IPS-20b (cell line): ENCODE results near the gene KHNYN.

Source experiments
- H3K27ac ChIP-seq: one replicate; pipeline ENCODE4 v1.5.1; 2013; ENCODE audit warnings: low read length
- H3K27me3 ChIP-seq: 2 replicates; pipeline ENCODE4 v1.6.1; 2013; ENCODE audit warnings: mild to moderate bottlenecking, low read length, inconsistent platforms; ENCODE audit not compliant: insufficient read depth
- H3K36me3 ChIP-seq: 2 replicates; pipeline ENCODE4 v1.6.1; 2013; ENCODE audit warnings: low read depth, mild to moderate bottlenecking, inconsistent platforms, low read length, moderate library complexity; ENCODE audit not compliant: insufficient read depth
- H3K4me1 ChIP-seq: 2 replicates; pipeline ENCODE4 v1.6.1; 2013; ENCODE audit warnings: mild to moderate bottlenecking, control low read depth, inconsistent platforms, low read length, moderate library complexity; ENCODE audit not compliant: insufficient read depth
- H3K4me3 ChIP-seq: 2 replicates; pipeline ENCODE4 v1.5.1; 2013; ENCODE audit warnings: mild to moderate bottlenecking, low read length, inconsistent platforms
- H3K9ac ChIP-seq: 2 replicates; pipeline ENCODE4 v1.6.1; 2013; ENCODE audit warnings: low read depth, mild to moderate bottlenecking, inconsistent platforms, low read length, moderate library complexity
- H3K9me3 ChIP-seq: 2 replicates; pipeline ENCODE4 v1.6.1; 2013; ENCODE audit warnings: mild to moderate bottlenecking, low read depth, low read length, inconsistent platforms; ENCODE audit not compliant: insufficient read depth

KHNYN gene

GRCh38 chr14:24392325-24393091 lies 37.2 kb upstream of the KHNYN start:
- Histone ChIP-seq H3K4me1 (peaks cover 7% of the 10 kb centered on the region; the same call in 1 of the 2 replicates), H3K27ac (no peak overlapping the region), H3K9ac (no peak overlapping the region), H3K36me3 (no peaks in the 10 kb centered on the region), H3K9me3 (no peaks in the 10 kb centered on the region), H3K27me3 (no peaks in the 10 kb centered on the region), H3K4me3 (no peak overlapping the region)

DNA sequence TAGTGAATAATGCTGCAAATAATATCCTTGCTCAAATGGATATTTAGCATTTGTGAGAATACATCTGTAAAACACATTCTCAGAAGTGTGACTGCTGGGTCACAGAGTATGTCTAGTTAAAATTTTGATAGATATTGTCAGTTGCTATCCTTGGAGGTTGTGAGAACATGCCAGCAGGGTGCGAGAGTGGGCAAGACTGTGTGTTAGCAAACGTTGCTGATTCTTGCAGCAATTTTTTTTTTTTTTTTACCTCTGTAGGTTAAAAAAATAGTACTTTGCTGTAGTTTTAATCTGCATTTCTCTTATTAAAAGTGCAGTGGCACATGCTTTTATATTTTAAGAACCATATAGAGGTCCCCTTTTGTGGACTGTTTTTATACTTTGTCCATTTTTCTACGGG lies 35.5 kb upstream of the KHNYN start:
- Histone ChIP-seq H3K4me1 (peaks cover 12% of the 10 kb centered on the region), H3K27me3 (peaks cover under 1% of the 10 kb centered on the region; the same call in 1 of the 2 replicates), H3K9me3 (no peaks in the 10 kb centered on the region), H3K36me3 (no peaks in the 10 kb centered on the region), H3K4me3 (no peak overlapping the region), H3K27ac (no peak overlapping the region), H3K9ac (no peak overlapping the region)

GRCh38 chr14:24395609-24396582 lies 33.9 kb upstream of the KHNYN start:
- no peaks in the 10 kb centered on the region for H3K36me3 ChIP-seq
- no peak overlapping the region for H3K9ac ChIP-seq
- no peaks in the 10 kb centered on the region for H3K9me3 ChIP-seq
- peaks cover 13% of the 10 kb centered on the region for H3K27me3 ChIP-seq
- H3K4me3 ChIP-seq = no peak overlapping the region
- peaks cover 17% of the 10 kb centered on the region for H3K4me1 ChIP-seq
- no peak overlapping the region for H3K27ac ChIP-seq

- Histone ChIP-seq H3K4me1 (peaks cover 11% of the 10 kb centered on the region), H3K27me3 (peaks cover 13% of the 10 kb centered on the region), H3K27ac (peak overlapping the region; percentile 74), H3K4me3 (peak overlapping the region; percentile 79; the same call in 1 of the 2 replicates), H3K9me3 (no peaks in the 10 kb centered on the region), H3K36me3 (no peaks in the 10 kb centered on the region), H3K9ac (no peak overlapping the region; the same call in 1 of the 2 replicates)
Observed at GRCh38 chr14:24397639-24398292, 32.0 kb upstream of the KHNYN start.

- Histone ChIP-seq H3K9ac (no peak overlapping the region; the same call in 1 of the 2 replicates), H3K27ac (peak overlapping the region; percentile 74), H3K4me1 (peaks cover 11% of the 10 kb centered on the region), H3K9me3 (no peaks in the 10 kb centered on the region), H3K27me3 (peaks cover 13% of the 10 kb centered on the region), H3K36me3 (no peaks in the 10 kb centered on the region), H3K4me3 (peak overlapping the region; percentile 79; the same call in 1 of the 2 replicates)
Observed at GRCh38 chr14:24398293-24398652, 31.5 kb upstream of the KHNYN start.

DNA sequence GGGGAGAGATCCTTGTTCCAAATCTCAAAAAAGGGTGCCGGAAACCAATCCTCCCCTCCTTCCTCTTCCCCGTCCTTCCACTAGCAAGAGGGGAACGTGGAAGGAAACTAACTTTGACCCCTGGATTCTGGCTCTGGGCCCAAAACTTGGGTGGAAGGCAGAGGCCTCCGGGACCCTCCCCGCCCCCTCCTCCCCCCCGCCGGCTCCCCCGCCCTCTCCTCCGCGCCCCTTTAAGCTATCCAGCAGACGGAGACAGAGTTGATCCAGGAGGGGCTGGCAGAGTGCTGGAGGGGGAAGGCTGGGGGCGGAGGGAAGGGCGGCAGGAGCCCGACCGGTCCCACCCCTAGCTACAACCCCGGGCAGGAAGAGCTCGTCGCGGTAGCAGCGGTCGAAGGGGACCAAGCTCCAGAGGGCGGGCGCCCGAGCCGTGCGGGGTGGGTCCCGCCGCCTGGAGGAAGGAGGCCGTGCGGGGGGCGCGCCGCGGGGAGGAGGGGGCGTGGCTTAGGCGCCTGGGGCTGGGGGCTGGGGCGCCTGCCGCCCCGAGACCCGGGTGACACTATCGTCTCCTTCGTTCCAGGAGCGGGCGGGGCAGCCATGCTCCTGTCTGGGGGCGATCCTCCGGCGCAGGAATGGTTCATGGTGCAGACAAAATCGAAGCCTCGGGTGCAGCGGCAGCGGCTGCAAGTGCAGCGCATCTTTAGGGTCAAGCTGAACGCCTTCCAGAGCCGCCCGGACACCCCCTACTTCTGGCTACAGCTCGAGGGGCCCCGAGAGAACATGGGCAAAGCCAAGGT lies 30.9 kb upstream of the KHNYN start, which contains the start of gene NYNRIN:
NYNRIN (plus strand) TSS at position 351 of the 794 bp plus-strand sequence; CDS start at position 595, 244 bp downstream.
- peak within 1 kb of the TSS; percentile 74 for H3K27ac ChIP-seq
- peaks cover 13% of the 10 kb centered on the region for H3K27me3 ChIP-seq
- H3K36me3 ChIP-seq = no peaks in the 10 kb centered on the region
- H3K9me3 ChIP-seq = no peaks in the 10 kb centered on the region
- H3K9ac ChIP-seq = peak within 1 kb of the TSS; percentile 64; the same call in 1 of the 2 replicates
- peak within 1 kb of the TSS; percentile 79 for H3K4me3 ChIP-seq
- H3K4me1 ChIP-seq = peaks cover 11% of the 10 kb centered on the region

DNA sequence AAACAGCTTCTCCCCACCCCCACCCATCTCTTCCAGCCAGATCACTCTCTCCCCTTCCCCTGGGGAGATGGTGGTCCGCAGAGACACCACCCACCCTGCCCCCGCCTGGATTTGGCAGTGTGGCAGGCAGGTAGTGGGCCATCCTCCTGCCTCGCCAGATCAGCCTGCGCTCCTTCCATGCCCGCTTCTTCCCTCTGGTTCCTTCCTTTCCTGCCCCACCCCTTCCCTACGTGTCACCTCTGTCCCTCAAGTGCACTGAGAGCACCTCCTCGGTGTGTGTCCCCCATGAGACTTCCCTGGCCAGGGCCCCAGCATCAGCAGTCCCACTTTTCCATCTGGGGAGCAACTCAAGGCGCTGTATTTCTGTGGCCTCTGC lies 30.3 kb upstream of the KHNYN start:
- Histone ChIP-seq H3K9me3 (no peaks in the 10 kb centered on the region), H3K9ac (peak overlapping the region; percentile 64; the same call in 1 of the 2 replicates), H3K27me3 (peaks cover 13% of the 10 kb centered on the region), H3K4me3 (peak overlapping the region; percentile 79), H3K4me1 (peaks cover 11% of the 10 kb centered on the region), H3K27ac (no peak overlapping the region), H3K36me3 (no peaks in the 10 kb centered on the region)

- Histone ChIP-seq H3K9ac (peak overlapping the region; percentile 64; the same call in 1 of the 2 replicates), H3K9me3 (no peaks in the 10 kb centered on the region), H3K4me3 (peak overlapping the region; percentile 79)
Observed at GRCh38 chr14:24399999-24400718, 29.6 kb upstream of the KHNYN start.

DNA sequence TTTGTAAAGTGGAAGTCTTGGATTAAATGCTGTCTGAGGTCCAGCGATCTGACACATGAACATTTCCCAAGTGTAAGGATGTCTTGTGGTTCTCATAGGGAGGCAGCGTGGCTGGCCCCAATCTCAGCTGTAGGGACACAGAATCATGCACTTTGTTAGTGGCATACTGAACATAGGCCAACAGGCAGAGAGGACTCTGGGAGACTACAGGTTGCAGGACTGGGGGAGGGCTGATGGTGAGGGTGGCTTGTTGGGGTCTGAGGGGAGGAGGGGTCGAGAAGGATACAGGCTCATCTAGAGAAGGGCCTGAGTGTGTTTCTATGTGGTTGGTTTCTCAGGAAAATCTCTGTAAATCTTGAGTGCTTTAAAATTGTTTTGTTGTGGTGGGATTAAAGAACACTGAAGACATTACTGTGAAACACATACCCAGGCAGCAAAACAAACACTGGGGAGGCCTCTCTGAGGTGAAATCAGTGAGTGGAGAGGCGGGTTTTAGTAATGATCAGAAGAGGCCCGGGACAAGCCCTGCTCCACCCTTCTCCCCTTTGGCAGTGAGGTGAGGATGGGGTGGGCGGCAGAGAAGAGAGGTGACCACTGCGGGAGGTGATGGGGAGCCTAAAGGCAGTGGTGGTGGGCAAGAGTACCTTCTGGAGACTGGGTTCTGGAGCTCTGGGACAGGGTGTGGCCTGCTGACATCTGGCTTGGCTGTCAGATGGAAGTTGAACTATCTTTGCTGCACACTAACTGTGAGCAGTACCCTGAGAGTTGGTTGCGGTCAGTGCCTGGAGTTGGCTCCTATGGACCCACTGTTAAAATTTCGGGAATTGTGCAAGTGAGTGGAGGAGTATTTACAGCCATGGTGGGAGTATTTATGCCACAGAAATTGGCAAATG lies 27.7 kb upstream of the KHNYN start:
- Histone ChIP-seq H3K4me3 (no peak overlapping the region), H3K9ac (no peak overlapping the region), H3K9me3 (no peaks in the 10 kb centered on the region), H3K27ac (no peak overlapping the region), H3K27me3 (peaks cover 13% of the 10 kb centered on the region), H3K36me3 (no peaks in the 10 kb centered on the region), H3K4me1 (peaks cover 11% of the 10 kb centered on the region)

More at GRCh38 chr14:24399999-24400718, 29.6 kb upstream of the KHNYN start:
- peaks cover 13% of the 10 kb centered on the region for H3K27me3 ChIP-seq
- no peaks in the 10 kb centered on the region for H3K36me3 ChIP-seq
- H3K27ac ChIP-seq = no peak overlapping the region
- H3K4me1 ChIP-seq = peaks cover 11% of the 10 kb centered on the region
